HG03378 (cell line): ENCODE data around the gene GNA12.
A peak's percentile ranks its signal among the peaks of the same experiment; 100 is the strongest.
"Not testable (repeated sequence)": the region's sequence is repeated elsewhere in the genome, so short reads cannot be mapped to it uniquely, and the experiment has no call there.

Experiments used
- ATAC-seq: cut with Tn5 transposase; IDR thresholded peaks from one replicate; pipeline ENCODE4 v1.9.1; 2021; ENCODE audit warnings: mild to moderate bottlenecking, moderate library complexity; ENCODE audit not compliant: unreplicated experiment

GNA12 gene

GRCh38 chr7:2701424-2701823, 142.7 kb downstream of the GNA12 start:
- ATAC-seq, result no peak

GRCh38 chr7:2700141-2700850, 143.8 kb downstream of the GNA12 start:
- ATAC-seq, result no peak

GRCh38 chr7:2699289-2699620, 144.9 kb downstream of the GNA12 start:
- ATAC-seq, result no peak

DNA sequence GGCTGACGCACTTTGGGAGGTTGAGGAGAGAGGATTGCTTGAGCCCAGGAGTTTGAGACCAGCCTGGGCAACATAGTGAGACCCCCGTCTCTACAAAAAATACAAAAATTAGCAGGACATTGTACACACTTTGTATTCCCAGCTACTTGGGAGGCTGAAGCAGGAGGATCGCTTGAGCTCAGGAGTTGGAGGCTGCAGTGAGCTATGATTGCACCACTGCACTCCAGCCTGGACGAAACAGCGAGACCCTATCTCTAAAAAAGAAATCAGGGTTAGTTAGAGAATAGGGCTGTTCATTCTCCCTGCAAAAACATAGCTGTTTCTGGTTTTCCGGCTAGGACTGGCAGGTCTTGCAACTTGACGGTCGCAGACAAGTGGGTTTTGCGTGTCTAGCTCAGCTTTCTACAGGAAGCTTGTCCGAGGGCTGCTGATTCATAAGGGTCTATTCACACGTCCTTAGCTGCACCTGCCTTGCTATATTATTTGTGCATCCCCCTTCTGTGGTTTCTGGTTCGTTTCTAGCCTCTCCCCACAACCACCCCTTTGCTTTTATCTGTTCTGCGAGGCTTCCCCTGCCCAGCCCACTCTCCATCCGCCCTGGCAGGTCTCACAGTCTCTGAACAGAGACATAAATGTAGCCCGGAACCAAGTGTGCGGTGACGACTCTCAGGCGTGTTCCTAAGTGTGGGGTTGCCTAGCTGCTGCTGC, 145.4 kb downstream of the GNA12 start:
- peak; percentile 94 for ATAC-seq

GRCh38 chr7:2694122-2694436, 150.0 kb downstream of the GNA12 start:
- not testable (repeated sequence) for ATAC-seq

- ATAC-seq, result not testable (repeated sequence)
These were observed 150.5 kb downstream of the GNA12 start for GRCh38 chr7:2693420-2694121.

DNA sequence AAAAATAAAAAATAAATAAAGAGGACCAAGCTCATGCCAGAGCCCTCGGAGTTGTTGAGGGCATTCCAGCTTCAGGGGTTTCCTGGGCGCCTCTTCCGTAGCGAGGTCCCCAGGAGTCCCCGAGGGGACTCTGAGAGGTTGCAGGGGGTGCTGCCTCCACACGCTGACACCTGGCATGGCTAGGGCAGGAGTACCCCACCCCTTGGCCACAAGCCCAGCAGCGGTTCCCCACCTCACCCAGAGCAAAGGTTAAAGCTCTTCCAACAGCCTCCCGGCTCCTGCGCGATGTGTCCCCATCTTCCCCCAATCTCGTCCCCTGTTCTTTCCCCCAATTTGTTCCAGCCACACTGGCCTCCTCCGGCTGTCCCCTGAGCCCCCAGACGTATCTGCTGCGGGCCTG, 151.6 kb downstream of the GNA12 start:
- no peak for ATAC-seq

GRCh38 chr7:2691932-2692439, 152.1 kb downstream of the GNA12 start:
- not testable (repeated sequence) for ATAC-seq

DNA sequence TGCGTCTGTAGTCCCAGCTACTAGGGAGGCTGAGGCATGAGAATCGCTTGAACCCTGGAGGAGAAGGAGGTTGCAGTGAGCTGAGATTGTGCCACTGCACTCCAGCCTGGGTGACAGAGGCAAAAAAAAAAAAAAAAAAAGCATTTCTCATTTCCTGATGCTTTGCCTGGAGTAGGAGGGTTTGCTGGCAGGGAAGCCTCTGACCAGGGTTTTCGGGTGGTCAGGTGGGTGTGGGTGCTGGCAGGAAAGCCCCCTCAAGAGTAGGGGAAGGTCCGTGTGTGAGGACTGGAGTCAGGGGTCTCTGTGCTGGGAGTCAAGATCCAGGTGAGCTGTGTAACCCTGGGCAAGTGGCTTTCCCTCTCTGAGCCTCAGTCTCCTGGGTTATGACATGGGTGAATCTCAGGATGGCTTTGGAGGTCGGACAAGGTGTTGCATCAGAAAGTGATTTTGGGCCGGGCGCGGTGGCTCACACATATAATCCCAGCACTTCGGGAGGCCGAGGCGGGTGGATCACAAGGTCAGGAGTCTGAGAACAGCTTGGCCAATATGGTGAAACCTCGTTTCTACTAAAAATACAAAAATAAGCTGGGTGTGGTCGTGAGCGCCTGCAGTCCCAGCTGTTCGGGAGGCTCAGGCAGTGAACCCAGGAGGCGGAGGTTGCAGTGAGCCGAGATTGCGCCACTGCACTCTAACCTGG, 152.9 kb downstream of the GNA12 start:
- ATAC-seq, result no peak

GRCh38 chr7:2689951-2690705, 154.0 kb downstream of the GNA12 start:
- ATAC-seq, result no peak

GRCh38 chr7:2689343-2689847, 154.7 kb downstream of the GNA12 start:
- ATAC-seq, result no peak

- ATAC-seq, result peak; percentile 85
These were observed 155.4 kb downstream of the GNA12 start for GRCh38 chr7:2688409-2689342.

DNA sequence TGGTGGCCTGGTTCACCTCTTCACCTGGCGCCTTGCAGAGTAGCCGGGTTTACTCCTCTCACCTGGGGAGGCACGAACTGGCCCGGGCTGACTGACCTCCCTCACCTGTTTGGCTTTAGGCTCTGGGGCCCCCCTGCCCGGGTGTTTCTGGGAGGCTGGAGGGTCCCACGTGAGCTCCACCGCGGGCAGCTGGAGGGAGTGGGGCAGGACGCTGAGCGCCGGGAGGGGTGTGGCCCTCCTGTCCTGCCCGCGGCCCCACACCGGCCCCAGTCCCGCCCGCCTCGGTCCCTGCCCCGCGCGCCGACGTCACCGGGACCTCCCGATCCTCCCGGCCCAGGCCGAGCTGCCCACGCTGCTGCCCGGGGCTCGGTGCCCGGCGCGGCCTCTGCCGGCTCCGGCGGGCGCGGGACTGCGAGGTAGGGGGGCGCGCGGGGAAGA, 156.2 kb downstream of the GNA12 start, which contains the start of gene AMZ1:
AMZ1 (plus strand) TSS at position 322 of the 438 bp plus-strand sequence. CDS start 12,250 bp downstream, outside the sequence.
- ATAC-seq, result no peak

DNA sequence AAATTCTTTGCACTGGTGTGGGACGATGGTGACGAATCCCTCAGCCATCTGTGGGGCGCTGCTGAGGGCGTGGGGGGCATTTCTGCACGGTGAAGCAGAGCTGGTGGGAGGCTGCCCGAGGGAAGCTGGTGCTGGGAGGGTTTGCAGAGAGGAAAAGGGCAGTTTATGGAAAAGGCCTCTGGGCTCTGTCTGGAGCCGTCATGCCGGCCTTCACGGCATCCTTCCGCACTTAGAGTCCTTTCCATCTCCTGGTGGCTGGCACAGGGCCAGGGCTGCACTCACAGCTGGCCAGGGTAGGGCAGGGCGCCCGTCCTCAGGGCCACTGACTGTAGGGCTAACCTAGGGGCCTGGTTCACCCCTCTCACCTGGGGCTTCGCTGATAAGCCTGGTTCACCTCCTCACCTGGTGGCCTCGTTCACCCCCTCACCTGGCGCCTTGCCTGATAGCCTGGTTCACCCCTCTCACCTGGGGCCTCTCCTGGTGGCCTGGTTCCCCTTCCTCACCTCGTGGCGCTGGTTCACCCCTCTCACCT, 156.7 kb downstream of the GNA12 start:
- no peak for ATAC-seq

- no peak for ATAC-seq
These were observed 158.0 kb downstream of the GNA12 start for GRCh38 chr7:2686101-2686500.

- ATAC-seq, result no peak
These were observed 159.6 kb downstream of the GNA12 start for GRCh38 chr7:2684501-2684900.

- no peak for ATAC-seq
These were observed 161.9 kb downstream of the GNA12 start for GRCh38 chr7:2681929-2682799.
